ENCODE data around the gene GRIPAP1. TPM values are rescaled to one million over a fixed set of nuclear protein-coding genes. Genes with fewer than 3 reads are reported as not detected.

The GRIPAP1 gene
- total and polyA plus RNA-seq, 2 of the 13 experiments (the other 11 are each of a cell fraction or from before 2014, with no cell fraction given): 16.1 to 22.6 TPM

DNA sequence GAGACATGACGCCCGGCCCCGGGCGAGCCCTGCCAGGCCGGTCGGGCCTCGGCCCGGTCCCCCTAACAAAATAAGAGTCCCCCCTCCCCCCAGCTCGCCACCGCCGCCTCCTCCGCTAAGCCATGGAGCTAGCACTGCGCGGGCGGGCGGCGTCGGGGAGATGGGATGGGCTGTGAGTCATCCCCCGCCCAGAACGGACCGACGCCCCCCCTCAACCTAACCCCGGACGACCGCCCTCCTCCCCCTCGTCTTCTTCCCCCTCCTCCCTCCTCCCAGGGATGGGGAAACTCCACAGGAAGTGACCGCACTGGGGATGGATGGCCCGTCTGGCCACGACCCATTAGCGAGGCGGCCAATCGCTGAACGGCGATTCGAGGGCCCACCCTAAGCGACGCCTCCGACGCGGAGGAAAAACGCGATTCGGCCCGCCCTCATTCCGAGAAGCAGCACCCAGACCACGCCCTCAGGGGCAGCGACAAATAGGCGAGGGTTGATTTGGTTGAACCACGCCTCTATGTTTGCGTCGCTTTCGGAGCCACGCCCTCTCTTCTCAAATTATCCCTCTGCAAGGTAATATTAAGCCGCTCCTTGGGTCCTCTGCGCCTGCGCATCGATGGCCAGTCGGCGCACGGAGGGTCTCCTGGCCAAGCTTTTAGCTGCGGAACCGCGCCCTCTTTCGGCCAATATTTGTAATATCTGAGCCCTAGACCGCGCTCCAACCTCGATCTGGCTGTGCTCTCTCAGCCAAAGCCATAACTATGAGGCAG, 41.3 kb upstream of the GRIPAP1 start, which contains the start of gene TFE3 (continued):
- TF ChIP-seq, protein P1, sequence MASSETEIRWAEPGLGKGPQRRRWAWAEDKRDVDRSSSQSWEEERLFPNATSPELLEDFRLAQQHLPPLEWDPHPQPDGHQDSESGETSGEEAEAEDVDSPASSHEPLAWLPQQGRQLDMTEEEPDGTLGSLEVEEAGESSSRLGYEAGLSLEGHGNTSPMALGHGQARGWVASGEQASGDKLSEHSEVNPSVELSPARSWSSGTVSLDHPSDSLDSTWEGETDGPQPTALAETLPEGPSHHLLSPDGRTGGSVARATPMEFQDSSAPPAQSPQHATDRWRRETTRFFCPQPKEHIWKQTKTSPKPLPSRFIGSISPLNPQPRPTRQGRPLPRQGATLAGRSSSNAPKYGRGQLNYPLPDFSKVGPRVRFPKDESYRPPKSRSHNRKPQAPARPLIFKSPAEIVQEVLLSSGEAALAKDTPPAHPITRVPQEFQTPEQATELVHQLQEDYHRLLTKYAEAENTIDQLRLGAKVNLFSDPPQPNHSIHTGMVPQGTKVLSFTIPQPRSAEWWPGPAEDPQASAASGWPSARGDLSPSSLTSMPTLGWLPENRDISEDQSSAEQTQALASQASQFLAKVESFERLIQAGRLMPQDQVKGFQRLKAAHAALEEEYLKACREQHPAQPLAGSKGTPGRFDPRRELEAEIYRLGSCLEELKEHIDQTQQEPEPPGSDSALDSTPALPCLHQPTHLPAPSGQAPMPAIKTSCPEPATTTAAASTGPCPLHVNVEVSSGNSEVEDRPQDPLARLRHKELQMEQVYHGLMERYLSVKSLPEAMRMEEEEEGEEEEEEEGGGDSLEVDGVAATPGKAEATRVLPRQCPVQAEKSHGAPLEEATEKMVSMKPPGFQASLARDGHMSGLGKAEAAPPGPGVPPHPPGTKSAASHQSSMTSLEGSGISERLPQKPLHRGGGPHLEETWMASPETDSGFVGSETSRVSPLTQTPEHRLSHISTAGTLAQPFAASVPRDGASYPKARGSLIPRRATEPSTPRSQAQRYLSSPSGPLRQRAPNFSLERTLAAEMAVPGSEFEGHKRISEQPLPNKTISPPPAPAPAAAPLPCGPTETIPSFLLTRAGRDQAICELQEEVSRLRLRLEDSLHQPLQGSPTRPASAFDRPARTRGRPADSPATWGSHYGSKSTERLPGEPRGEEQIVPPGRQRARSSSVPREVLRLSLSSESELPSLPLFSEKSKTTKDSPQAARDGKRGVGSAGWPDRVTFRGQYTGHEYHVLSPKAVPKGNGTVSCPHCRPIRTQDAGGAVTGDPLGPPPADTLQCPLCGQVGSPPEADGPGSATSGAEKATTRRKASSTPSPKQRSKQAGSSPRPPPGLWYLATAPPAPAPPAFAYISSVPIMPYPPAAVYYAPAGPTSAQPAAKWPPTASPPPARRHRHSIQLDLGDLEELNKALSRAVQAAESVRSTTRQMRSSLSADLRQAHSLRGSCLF (CRISPR knock-in tag; IDR thresholded peaks at IDR 0.05; ENCODE audit: borderline replicate concordance): no peak
- no peak for TF ChIP-seq ZSCAN31 (CRISPR knock-in tag; IDR thresholded peaks at IDR 0.05; ENCODE audit: low read depth)
- no peak for TF ChIP-seq ZNF83 (CRISPR knock-in tag; IDR thresholded peaks at IDR 0.05; ENCODE audit: borderline replicate concordance)
- no peak for TF ChIP-seq NBN (conservative IDR thresholded peaks at IDR 0.05)
- no peak for TF ChIP-seq REL (CRISPR knock-in tag; conservative IDR thresholded peaks at IDR 0.05)
- peak; percentile 89 for TF ChIP-seq CTCF (CRISPR knock-in tag; IDR thresholded peaks at IDR 0.05)
- no peak for TF ChIP-seq HIVEP1 (CRISPR knock-in tag; IDR thresholded peaks at IDR 0.05)
- TF ChIP-seq TP53 (CRISPR knock-in tag; conservative IDR thresholded peaks at IDR 0.05): no peak
- no peak for TF ChIP-seq ZNF704 (CRISPR knock-in tag; IDR thresholded peaks at IDR 0.05; ENCODE audit: borderline replicate concordance)
- TF ChIP-seq ZNF292 (CRISPR knock-in tag; IDR thresholded peaks at IDR 0.05; ENCODE audit: borderline replicate concordance, low read depth): no peak
- TF ChIP-seq, protein P2, sequence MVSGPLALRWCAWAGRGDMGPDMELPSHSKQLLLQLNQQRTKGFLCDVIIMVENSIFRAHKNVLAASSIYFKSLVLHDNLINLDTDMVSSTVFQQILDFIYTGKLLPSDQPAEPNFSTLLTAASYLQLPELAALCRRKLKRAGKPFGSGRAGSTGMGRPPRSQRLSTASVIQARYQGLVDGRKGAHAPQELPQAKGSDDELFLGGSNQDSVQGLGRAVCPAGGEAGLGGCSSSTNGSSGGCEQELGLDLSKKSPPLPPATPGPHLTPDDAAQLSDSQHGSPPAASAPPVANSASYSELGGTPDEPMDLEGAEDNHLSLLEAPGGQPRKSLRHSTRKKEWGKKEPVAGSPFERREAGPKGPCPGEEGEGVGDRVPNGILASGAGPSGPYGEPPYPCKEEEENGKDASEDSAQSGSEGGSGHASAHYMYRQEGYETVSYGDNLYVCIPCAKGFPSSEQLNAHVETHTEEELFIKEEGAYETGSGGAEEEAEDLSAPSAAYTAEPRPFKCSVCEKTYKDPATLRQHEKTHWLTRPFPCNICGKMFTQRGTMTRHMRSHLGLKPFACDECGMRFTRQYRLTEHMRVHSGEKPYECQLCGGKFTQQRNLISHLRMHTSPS (CRISPR knock-in tag; IDR thresholded peaks at IDR 0.05; ENCODE audit: low read depth): no peak
- TF ChIP-seq ZNF207 (IDR thresholded peaks at IDR 0.05; ENCODE audit: borderline replicate concordance): no peak
- TF ChIP-seq, protein P3, sequence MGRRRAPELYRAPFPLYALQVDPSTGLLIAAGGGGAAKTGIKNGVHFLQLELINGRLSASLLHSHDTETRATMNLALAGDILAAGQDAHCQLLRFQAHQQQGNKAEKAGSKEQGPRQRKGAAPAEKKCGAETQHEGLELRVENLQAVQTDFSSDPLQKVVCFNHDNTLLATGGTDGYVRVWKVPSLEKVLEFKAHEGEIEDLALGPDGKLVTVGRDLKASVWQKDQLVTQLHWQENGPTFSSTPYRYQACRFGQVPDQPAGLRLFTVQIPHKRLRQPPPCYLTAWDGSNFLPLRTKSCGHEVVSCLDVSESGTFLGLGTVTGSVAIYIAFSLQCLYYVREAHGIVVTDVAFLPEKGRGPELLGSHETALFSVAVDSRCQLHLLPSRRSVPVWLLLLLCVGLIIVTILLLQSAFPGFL (CRISPR knock-in tag; IDR thresholded peaks at IDR 0.05): no peak
- TF ChIP-seq ZNF143 (CRISPR knock-in tag; IDR thresholded peaks at IDR 0.05): no peak
- no peak for TF ChIP-seq ZNF18 (CRISPR knock-in tag; IDR thresholded peaks at IDR 0.05; ENCODE audit: insufficient replicate concordance)
- TF ChIP-seq TCF7L2 (IDR thresholded peaks at IDR 0.05; ENCODE audit: low read depth, low read length): no peak
